Activated CD8-positive, alpha-beta memory T cell treated with anti-CD3 and anti-CD28 coated beads, Interleukin-2, amount 50 U/mL, for 24 hours (primary cell): ENCODE data around the gene BPIFA1.

Source experiments
- DNase-seq: peaks from one replicate; pipeline ENCODE4 v3.0.0-alpha.2; 2020; ENCODE audit errors: extremely low read depth

Gene BPIFA1

GRCh38 chr20:33239979-33240736, 4.4 kb downstream of the BPIFA1 start:
- DNase-seq = no peak

- DNase-seq = no peak
These were observed 5.1 kb downstream of the BPIFA1 start for GRCh38 chr20:33240923-33241322.

GRCh38 chr20:33242319-33243100, 6.7 kb downstream of the BPIFA1 start:
- no peak for DNase-seq

- no peak for DNase-seq
These were observed 10.3 kb downstream of the BPIFA1 start for GRCh38 chr20:33246077-33246476.

- no peak for DNase-seq
These were observed 13.7 kb downstream of the BPIFA1 start for GRCh38 chr20:33249456-33249855.

- DNase-seq = no peak
These were observed 14.9 kb downstream of the BPIFA1 start for GRCh38 chr20:33250666-33251065.

GRCh38 chr20:33251496-33251895, 15.7 kb downstream of the BPIFA1 start:
- no peak for DNase-seq

GRCh38 chr20:33252460-33252859, 16.7 kb downstream of the BPIFA1 start:
- no peak for DNase-seq

- DNase-seq = no peak
These were observed 19.2 kb downstream of the BPIFA1 start for GRCh38 chr20:33255005-33255404.

- DNase-seq = no peak
These were observed 21.4 kb downstream of the BPIFA1 start for GRCh38 chr20:33257237-33257636.

- DNase-seq = no peak
These were observed 23.6 kb downstream of the BPIFA1 start for GRCh38 chr20:33259371-33259770.

- DNase-seq = no peak
These were observed 25.7 kb downstream of the BPIFA1 start for GRCh38 chr20:33261465-33261864.

GRCh38 chr20:33262658-33263065, 26.9 kb downstream of the BPIFA1 start:
- no peak for DNase-seq

- DNase-seq = no peak
These were observed 28.0 kb downstream of the BPIFA1 start for GRCh38 chr20:33263784-33264183.

GRCh38 chr20:33267701-33268100, 31.9 kb downstream of the BPIFA1 start:
- DNase-seq = no peak

- no peak for DNase-seq
These were observed 36.5 kb downstream of the BPIFA1 start for GRCh38 chr20:33272155-33272873.

- no peak for DNase-seq
These were observed 37.5 kb downstream of the BPIFA1 start for GRCh38 chr20:33273117-33273851.

GRCh38 chr20:33275215-33275614, 39.4 kb downstream of the BPIFA1 start:
- no peak for DNase-seq

- no peak for DNase-seq
These were observed 40.1 kb downstream of the BPIFA1 start for GRCh38 chr20:33275871-33276270.

GRCh38 chr20:33276303-33277113, 40.7 kb downstream of the BPIFA1 start:
- no peak for DNase-seq
